Measurements from ENCODE around the gene MIER2. TPM values are rescaled to one million over a fixed set of nuclear protein-coding genes. Genes with fewer than 3 reads are reported as not detected.

MIER2 gene
- total and polyA plus RNA-seq, 4 donors = 9.4 to 49.0 (median 28.4) TPM

DNA sequence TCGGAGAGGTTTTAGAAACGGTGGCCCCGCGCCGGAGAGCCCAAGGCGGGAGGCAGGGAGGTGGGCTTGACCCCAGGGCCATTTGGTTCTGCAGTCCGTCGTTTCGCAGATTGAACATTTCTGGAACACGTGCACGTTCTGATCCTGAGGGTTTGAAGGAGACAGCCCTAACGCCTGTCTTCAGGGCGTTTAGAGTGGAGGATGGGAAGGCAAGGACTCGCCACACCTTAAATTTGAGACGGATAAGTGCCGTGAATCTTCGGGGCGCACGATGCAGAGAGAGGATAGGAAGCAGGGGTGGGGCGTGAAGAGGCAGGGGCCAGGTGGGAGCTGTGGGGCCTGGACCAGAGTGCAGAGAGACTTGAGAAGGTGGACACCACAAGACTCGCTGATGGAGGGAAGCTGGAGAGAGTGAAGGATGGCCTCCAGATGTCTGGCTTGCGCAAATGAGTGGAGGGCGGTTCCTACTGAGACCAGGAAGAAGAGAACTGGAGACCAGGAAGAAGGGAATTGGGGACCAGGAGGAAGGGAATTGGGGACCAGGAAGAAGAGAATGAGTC, 804 bp upstream of the MIER2 start:
- 59% methylated on average over 23 of the region's 23 CpGs for WGBS (ENCODE audit: insufficient coverage)
- DNase-seq (ENCODE audit: low read depth in 4 of 6, low spot score in 6 of 6) = no peak
- H3K27ac ChIP-seq (ENCODE audit: low read depth, low read length) = no peak overlapping the region

DNA sequence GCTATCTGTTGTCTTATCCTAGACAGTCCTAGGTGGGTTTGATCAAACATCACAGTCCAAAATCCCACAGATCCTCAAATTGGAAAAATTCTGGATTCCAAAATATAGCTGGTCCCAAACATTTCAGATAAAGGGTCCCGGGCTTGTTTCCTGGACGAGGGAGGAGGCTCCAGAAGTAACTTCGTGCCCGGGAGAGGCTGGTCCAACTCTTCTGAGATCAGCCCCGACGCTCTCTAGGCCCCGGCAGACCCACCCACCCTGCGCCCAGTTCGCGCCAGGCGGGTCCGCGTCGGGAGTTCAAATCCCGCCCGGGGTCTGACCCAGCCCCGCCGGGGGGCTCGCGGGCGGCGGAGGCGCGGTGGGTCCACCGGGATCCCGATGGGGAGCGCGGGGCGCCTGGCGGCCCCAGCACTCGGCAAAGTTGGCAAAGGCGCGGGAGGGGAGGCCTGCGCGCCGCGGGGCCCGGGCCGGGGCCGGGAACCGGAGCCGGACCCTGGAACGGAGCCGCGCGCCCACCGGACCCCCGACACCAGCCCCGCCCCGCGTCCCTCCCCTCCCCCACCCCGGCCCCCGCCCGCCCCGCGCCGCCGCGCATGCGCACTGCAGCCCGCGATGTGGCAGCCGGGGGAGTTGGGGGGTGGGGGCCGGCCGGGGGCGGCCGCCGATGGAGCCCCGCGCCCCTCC, 513 bp downstream of the MIER2 start:
- H3K9me3 ChIP-seq (ENCODE audit: control insufficient read depth, insufficient read depth, low read length) = no peaks in the 10 kb centered on the region
- peaks cover 39% of the 10 kb centered on the region for H3K4me1 ChIP-seq (ENCODE audit: control insufficient read depth, insufficient read depth, low read length)
- peak overlapping the region; percentile 45 for H3K4me3 ChIP-seq (ENCODE audit: low read depth, low read length)
- H3K27ac ChIP-seq (ENCODE audit: low read depth, low read length) = no peak overlapping the region
- H3K27me3 ChIP-seq (ENCODE audit: control insufficient read depth, insufficient read depth, low read length) = no peaks in the 10 kb centered on the region
- DNase-seq (ENCODE audit: low read depth in 4 of 6, low spot score in 6 of 6) = peak in 4 of 6 donors; percentile 4 to 68 (median 41)
- H3K36me3 ChIP-seq (ENCODE audit: control insufficient read depth, insufficient read depth, low read length) = peaks cover 19% of the 10 kb centered on the region
- WGBS (ENCODE audit: insufficient coverage) = 1% methylated on average over 37 of the region's 70 CpGs

More for the DNA sequence above, 804 bp upstream of the MIER2 start:
- Histone ChIP-seq H3K9me3 (ENCODE audit: control insufficient read depth, insufficient read depth, low read length) (no peaks in the 10 kb centered on the region), H3K4me1 (ENCODE audit: control insufficient read depth, insufficient read depth, low read length) (peaks cover 39% of the 10 kb centered on the region), H3K36me3 (ENCODE audit: control insufficient read depth, insufficient read depth, low read length) (peaks cover 19% of the 10 kb centered on the region), H3K4me3 (ENCODE audit: low read depth, low read length) (peak overlapping the region; percentile 48), H3K27me3 (ENCODE audit: control insufficient read depth, insufficient read depth, low read length) (no peaks in the 10 kb centered on the region)

DNA sequence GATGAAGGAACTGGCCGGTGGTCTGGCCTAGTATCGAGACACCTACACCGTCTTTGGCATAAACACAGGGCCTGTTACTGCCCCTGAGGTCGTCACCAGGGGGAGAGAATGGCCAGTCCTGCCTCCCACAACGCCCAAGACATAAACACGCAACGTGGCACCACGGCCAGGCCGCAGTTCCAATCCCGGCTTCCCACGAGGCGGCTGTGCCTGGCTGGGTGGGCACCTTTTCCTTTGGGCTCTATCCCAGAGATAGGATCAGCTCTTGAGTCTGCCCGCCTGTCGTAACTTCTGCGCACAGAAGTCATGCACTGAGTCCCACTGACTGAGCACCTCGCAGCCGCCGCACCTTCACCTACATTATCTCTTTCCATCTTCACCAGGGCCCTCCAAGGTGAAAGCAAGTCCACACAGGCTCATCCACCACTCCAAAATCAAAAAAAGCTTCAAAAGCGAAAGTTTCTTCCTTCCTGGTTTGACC, 1.1 kb downstream of the MIER2 start:
- WGBS (ENCODE audit: insufficient coverage) = 71% methylated on average over 19 of the region's 19 CpGs
- Histone ChIP-seq H3K27ac (ENCODE audit: low read depth, low read length) (no peak overlapping the region), H3K4me3 (ENCODE audit: low read depth, low read length) (peak overlapping the region; percentile 45), H3K27me3 (ENCODE audit: control insufficient read depth, insufficient read depth, low read length) (no peaks in the 10 kb centered on the region), H3K36me3 (ENCODE audit: control insufficient read depth, insufficient read depth, low read length) (peaks cover 19% of the 10 kb centered on the region), H3K4me1 (ENCODE audit: control insufficient read depth, insufficient read depth, low read length) (peaks cover 39% of the 10 kb centered on the region), H3K9me3 (ENCODE audit: control insufficient read depth, insufficient read depth, low read length) (no peaks in the 10 kb centered on the region)
- DNase-seq (ENCODE audit: low read depth in 4 of 6, low spot score in 6 of 6) = no peak

DNA sequence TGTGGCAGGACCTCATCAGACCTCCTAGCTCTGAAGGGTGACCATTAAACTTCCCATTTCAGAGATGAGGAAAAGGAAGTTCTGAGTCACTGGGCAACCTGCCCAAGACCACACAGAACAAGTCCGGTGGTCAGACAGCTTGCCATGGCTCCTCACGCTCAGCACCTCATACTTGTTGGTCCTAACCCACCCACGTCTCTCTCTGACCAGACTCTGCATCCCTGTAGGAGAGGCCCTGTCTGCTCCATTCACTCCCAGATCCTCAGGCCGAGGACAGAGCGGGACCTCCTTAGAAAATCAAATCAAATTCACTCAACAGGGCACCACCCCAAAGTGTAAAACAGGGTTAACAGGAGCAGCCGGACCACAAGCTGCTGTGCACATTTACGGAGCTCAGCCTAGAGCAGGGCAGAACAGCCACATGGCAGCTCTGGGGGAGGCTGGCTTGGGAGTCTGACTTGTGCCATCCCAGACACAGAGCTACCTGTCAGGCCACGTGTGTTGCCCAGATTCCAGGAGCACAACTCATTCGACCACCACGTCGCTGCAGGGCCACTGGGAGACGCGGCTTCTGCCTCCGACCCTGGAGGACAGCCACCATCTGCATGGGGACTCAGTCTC, 1.7 kb downstream of the MIER2 start:
- H3K9me3 ChIP-seq (ENCODE audit: control insufficient read depth, insufficient read depth, low read length) = no peaks in the 10 kb centered on the region
- no peak overlapping the region for H3K27ac ChIP-seq (ENCODE audit: low read depth, low read length)
- peak overlapping the region; percentile 45 for H3K4me3 ChIP-seq (ENCODE audit: low read depth, low read length)
- DNase-seq (ENCODE audit: low read depth in 4 of 6, low spot score in 6 of 6) = peak in 1 of 6 donors; percentile 24
- peaks cover 19% of the 10 kb centered on the region for H3K36me3 ChIP-seq (ENCODE audit: control insufficient read depth, insufficient read depth, low read length)
- 81% methylated on average over 14 of the region's 14 CpGs for WGBS (ENCODE audit: insufficient coverage)
- no peaks in the 10 kb centered on the region for H3K27me3 ChIP-seq (ENCODE audit: control insufficient read depth, insufficient read depth, low read length)
- H3K4me1 ChIP-seq (ENCODE audit: control insufficient read depth, insufficient read depth, low read length) = peaks cover 39% of the 10 kb centered on the region

DNA sequence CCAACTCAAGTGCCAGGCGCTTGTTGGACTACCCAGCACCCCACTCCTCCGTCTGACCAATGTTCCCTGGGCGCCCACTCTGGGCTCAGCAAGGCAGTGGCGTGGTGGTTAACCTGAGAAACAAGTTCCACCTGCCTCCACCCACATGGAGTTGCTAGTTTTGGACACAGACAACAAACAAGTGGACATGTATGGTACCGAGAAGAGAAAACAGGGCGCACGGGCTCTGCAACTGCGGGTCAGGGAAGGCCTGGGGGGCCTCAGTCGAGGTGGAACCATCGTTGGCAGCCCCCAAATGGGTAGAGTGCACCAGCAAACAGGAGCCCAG, 2.5 kb downstream of the MIER2 start:
- 90% methylated on average over 10 of the region's 10 CpGs for WGBS (ENCODE audit: insufficient coverage)
- Histone ChIP-seq H3K27me3 (ENCODE audit: control insufficient read depth, insufficient read depth, low read length) (no peaks in the 10 kb centered on the region), H3K36me3 (ENCODE audit: control insufficient read depth, insufficient read depth, low read length) (peaks cover 19% of the 10 kb centered on the region), H3K9me3 (ENCODE audit: control insufficient read depth, insufficient read depth, low read length) (no peaks in the 10 kb centered on the region), H3K4me3 (ENCODE audit: low read depth, low read length) (no peak overlapping the region), H3K4me1 (ENCODE audit: control insufficient read depth, insufficient read depth, low read length) (peaks cover 39% of the 10 kb centered on the region), H3K27ac (ENCODE audit: low read depth, low read length) (no peak overlapping the region)
- no peak for DNase-seq (ENCODE audit: low read depth in 4 of 6, low spot score in 6 of 6)

DNA sequence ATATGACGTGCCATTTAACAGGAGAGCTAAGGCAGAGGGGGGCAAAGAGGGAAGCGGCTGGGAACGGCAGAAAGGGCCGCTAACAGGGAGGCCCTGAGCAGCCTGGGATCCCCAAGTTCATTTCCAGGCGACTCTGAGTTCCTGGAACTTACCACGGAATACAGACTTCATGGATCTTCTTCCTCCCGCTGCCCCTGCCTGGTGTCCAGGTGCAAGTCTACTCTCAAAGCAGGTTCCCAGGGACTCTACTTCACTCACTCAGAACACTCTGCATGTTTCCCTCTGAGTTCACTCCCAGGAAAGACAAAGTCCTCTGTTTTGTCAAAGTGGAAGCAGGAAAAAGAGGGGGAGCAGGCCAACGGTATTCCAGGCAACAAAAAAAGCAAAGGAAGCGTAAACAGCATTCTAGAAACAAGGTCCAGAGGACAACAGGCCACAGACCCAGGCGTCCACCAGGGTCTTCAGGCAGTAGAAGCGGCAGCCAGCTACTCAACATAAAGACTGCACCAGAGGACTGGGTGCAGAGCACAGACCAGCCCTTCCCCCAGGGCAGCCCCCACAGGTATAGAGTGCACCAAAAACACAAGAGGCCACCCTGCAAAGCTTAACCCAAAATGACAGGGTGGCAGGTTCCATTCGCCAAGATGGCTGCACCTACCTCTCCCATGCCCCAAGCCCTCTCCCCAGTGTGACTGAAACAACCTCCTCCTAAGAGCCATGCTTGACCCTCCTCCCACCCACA, 3.0 kb downstream of the MIER2 start:
- no peak for DNase-seq (ENCODE audit: low read depth in 4 of 6, low spot score in 6 of 6)
- H3K36me3 ChIP-seq (ENCODE audit: control insufficient read depth, insufficient read depth, low read length) = peaks cover 19% of the 10 kb centered on the region
- H3K4me3 ChIP-seq (ENCODE audit: low read depth, low read length) = no peak overlapping the region
- no peaks in the 10 kb centered on the region for H3K27me3 ChIP-seq (ENCODE audit: control insufficient read depth, insufficient read depth, low read length)
- no peaks in the 10 kb centered on the region for H3K9me3 ChIP-seq (ENCODE audit: control insufficient read depth, insufficient read depth, low read length)
- H3K27ac ChIP-seq (ENCODE audit: low read depth, low read length) = no peak overlapping the region
- 76% methylated on average over 12 of the region's 12 CpGs for WGBS (ENCODE audit: insufficient coverage)
- H3K4me1 ChIP-seq (ENCODE audit: control insufficient read depth, insufficient read depth, low read length) = peaks cover 39% of the 10 kb centered on the region

DNA sequence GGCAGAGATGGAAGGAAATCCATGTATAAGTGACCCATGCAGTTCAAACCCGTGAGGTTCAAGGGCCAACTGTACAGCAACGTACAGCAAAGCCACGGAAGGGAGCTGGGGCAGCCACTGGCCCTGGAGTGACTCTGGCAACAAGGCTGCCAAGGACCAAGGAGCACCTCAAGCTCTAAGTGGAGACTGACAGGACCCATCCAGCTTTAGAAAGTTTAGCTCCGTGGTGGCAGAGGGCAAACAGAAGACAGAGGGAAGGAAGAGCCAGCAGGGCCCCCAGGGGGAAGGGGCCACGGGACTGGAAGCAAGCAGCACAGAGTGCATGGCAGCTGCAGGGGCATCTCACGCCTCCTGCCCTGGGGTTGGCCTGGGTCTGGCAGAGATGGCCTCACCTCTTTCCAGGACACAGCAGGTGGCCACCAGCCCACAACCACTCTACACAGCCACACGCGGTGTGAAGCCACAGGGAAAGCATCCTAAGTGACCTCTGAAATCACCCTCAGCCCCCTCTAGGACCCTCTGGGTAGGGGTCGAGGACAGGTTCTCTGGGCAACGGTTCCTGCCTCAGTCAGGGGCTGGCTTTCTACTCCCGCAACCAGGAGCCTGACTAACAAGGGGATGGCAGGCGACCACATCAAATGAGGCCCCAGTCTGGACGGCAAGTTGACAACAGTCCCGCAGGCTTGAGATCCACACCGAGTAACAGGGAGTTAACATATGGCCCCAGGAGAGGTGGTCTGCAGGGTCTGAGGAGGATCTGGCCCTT, 3.8 kb downstream of the MIER2 start:
- peaks cover 25% of the 10 kb centered on the region for H3K36me3 ChIP-seq (ENCODE audit: control insufficient read depth, insufficient read depth, low read length)
- no peaks in the 10 kb centered on the region for H3K27me3 ChIP-seq (ENCODE audit: control insufficient read depth, insufficient read depth, low read length)
- H3K4me3 ChIP-seq (ENCODE audit: low read depth, low read length) = no peak overlapping the region
- 91% methylated on average over 15 of the region's 15 CpGs for WGBS (ENCODE audit: insufficient coverage)
- DNase-seq (ENCODE audit: low read depth in 4 of 6, low spot score in 6 of 6) = no peak
- no peak overlapping the region for H3K27ac ChIP-seq (ENCODE audit: low read depth, low read length)
- no peaks in the 10 kb centered on the region for H3K9me3 ChIP-seq (ENCODE audit: control insufficient read depth, insufficient read depth, low read length)
- H3K4me1 ChIP-seq (ENCODE audit: control insufficient read depth, insufficient read depth, low read length) = peaks cover 39% of the 10 kb centered on the region

DNA sequence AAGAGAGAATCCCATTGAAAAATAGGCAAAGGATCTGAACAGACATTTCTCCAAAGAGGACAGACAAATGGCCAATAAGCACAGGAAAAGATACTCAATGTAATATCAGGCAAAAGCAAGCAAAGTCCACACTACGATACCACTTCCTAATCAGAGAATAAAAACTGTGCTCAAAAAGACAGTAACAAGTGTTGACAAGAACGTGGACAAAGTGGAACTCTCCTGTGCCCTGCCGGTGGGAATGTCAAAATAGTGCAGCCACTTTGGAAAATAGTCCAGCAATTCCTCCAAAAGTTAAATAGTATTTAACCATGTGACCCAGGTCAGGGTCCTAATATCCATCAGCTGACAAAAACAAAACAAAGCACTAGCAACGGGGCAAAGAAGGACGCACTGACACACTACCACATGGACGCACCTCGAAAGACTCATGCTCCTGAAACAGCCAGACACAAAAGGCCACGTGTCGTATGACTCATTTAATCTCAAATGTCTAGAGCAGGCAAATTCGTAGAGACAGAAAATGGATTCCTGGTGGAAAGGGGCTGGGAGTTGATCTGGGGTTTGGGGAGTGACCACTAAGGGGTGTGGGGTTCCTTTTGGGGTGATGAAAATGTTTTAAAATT, 5.2 kb downstream of the MIER2 start:
- Histone ChIP-seq H3K4me1 (ENCODE audit: control insufficient read depth, insufficient read depth, low read length) (peaks cover 32% of the 10 kb centered on the region), H3K27me3 (ENCODE audit: control insufficient read depth, insufficient read depth, low read length) (no peaks in the 10 kb centered on the region), H3K9me3 (ENCODE audit: control insufficient read depth, insufficient read depth, low read length) (no peaks in the 10 kb centered on the region), H3K27ac (ENCODE audit: low read depth, low read length) (no peak overlapping the region), H3K4me3 (ENCODE audit: low read depth, low read length) (no peak overlapping the region), H3K36me3 (ENCODE audit: control insufficient read depth, insufficient read depth, low read length) (peaks cover 40% of the 10 kb centered on the region)
- WGBS (ENCODE audit: insufficient coverage) = 98% methylated on average over 9 of the region's 10 CpGs
- DNase-seq (ENCODE audit: low read depth in 4 of 6, low spot score in 6 of 6) = no peak

DNA sequence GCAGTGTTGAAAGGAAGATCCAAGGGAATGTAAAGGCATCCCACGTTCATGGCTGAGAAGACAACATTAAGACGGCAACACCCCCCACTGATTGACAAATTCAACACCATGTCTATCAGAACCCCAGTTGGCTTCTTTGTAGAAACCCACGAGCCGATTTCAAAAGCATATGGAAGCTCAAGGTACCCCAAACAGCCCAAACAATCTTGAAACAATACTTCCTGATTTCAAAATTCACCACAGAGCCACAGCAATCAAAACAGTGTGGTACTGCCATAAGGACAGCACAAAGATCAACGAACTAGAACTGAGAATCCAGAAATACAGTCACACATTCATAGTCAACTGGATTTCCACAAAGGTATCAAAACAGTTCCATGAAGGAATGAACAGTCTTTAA, 6.2 kb downstream of the MIER2 start:
- DNase-seq (ENCODE audit: low read depth in 4 of 6, low spot score in 6 of 6) = no peak
- H3K9me3 ChIP-seq (ENCODE audit: control insufficient read depth, insufficient read depth, low read length) = no peaks in the 10 kb centered on the region
- H3K27ac ChIP-seq (ENCODE audit: low read depth, low read length) = no peak overlapping the region
- H3K4me1 ChIP-seq (ENCODE audit: control insufficient read depth, insufficient read depth, low read length) = peaks cover 29% of the 10 kb centered on the region
- peaks cover 46% of the 10 kb centered on the region for H3K36me3 ChIP-seq (ENCODE audit: control insufficient read depth, insufficient read depth, low read length)
- no peak overlapping the region for H3K4me3 ChIP-seq (ENCODE audit: low read depth, low read length)
- 91% methylated on average over 4 of the region's 5 CpGs for WGBS (ENCODE audit: insufficient coverage)
- H3K27me3 ChIP-seq (ENCODE audit: control insufficient read depth, insufficient read depth, low read length) = no peaks in the 10 kb centered on the region
